Calu3 (cell line): ENCODE data around the gene ARHGAP25. TPM values are rescaled to one million over a fixed set of nuclear protein-coding genes. Genes with fewer than 3 reads are reported as not detected.

Experiments
- BruUV-seq: library from RNA; stranded (reverse); fragments of 400-500 nt; replicated peaks from 2 replicates; lab custom pipeline; 2021; lab: Mats Ljungman, UMichigan
- CTCF ChIA-PET: fragments of 300-600 bp; sonication (Branson Sonifier 250); formaldehyde crosslinking; loops from one replicate; lab custom pipeline; 2022; ENCODE audit warnings: antibody characterized with exemption; lab: Charles Lee
- DNase-seq: peaks from one replicate; pipeline ENCODE4 v3.0.0; 2022
- H3K27ac Mint-ChIP-seq: one replicate; pipeline ENCODE4 v1.8.0; 2022; ENCODE audit warnings: mixed read lengths; ENCODE audit not compliant: unreplicated experiment
- H3K27me3 Mint-ChIP-seq: one replicate; pipeline ENCODE4 v1.8.0; 2022; ENCODE audit warnings: mixed read lengths; ENCODE audit not compliant: unreplicated experiment
- H3K36me3 Mint-ChIP-seq: one replicate; pipeline ENCODE4 v1.8.0; 2022; ENCODE audit warnings: mild to moderate bottlenecking, moderate library complexity, mixed read lengths; ENCODE audit not compliant: insufficient read depth, unreplicated experiment
- H3K4me1 Mint-ChIP-seq: one replicate; pipeline ENCODE4 v1.8.0; 2022; ENCODE audit warnings: mild to moderate bottlenecking, low read depth, mixed read lengths; ENCODE audit not compliant: unreplicated experiment
- H3K4me3 Mint-ChIP-seq: one replicate; pipeline ENCODE4 v1.8.0; 2022; ENCODE audit warnings: mild to moderate bottlenecking, low read depth, moderate library complexity, mixed read lengths; ENCODE audit not compliant: unreplicated experiment
- H3K9me3 Mint-ChIP-seq: one replicate; pipeline ENCODE4 v1.8.0; 2022; ENCODE audit warnings: low read depth, mixed read lengths; ENCODE audit not compliant: unreplicated experiment
- intact Hi-C: fragments of 100-400 bp; cut with micrococcal nuclease; formaldehyde crosslinking; loops from one replicate; pipeline ENCODE4 v1.10.0; 2022; ENCODE audit not compliant: unreplicated experiment
- total RNA-seq: library from RNA; stranded (reverse); gene quantifications from 2 replicates; pipeline ENCODE4 v1.2.3, GENCODE V29; 2022
- TF ChIP-seq, protein P1 (sequence below): fragments of 200-600 bp; IDR thresholded peaks from one replicate; pipeline ENCODE4 v1.8.0; 2022; ENCODE audit warnings: antibody characterized with exemption; ENCODE audit not compliant: unreplicated experiment

Gene ARHGAP25
- total RNA-seq, 1 experiment from 2014 or later: not detected

DNA sequence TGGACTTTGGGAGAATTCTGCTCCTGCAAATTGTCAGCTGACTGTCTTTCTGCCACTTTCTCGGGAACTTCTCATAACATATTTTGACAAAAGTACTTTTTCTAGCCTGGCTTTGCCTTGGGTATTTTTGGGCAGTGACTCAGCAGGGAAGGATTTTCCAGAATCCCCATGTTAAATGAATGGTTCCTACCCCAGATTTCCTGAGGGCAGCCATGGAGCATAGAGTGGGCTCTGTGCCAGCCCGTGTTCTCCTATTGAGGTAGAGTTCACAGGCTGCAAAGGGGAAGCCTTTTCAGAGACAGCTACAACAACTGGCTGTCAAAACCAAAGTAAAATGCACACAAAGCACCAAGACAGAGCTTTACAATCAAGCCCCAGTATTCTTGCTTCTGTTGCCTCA is 76.8 kb downstream of the ARHGAP25 start:
- Mint-ChIP-seq H3K4me1 (no peaks in the 10 kb centered on the region), H3K27me3 (peaks cover 57% of the 10 kb centered on the region), H3K36me3 (no peaks in the 10 kb centered on the region), H3K4me3 (no peak overlapping the region), H3K9me3 (no peaks in the 10 kb centered on the region), H3K27ac (no peak overlapping the region)
- BruUV-seq: no TSS peak
- no peak for DNase-seq
- TF ChIP-seq, protein P1, sequence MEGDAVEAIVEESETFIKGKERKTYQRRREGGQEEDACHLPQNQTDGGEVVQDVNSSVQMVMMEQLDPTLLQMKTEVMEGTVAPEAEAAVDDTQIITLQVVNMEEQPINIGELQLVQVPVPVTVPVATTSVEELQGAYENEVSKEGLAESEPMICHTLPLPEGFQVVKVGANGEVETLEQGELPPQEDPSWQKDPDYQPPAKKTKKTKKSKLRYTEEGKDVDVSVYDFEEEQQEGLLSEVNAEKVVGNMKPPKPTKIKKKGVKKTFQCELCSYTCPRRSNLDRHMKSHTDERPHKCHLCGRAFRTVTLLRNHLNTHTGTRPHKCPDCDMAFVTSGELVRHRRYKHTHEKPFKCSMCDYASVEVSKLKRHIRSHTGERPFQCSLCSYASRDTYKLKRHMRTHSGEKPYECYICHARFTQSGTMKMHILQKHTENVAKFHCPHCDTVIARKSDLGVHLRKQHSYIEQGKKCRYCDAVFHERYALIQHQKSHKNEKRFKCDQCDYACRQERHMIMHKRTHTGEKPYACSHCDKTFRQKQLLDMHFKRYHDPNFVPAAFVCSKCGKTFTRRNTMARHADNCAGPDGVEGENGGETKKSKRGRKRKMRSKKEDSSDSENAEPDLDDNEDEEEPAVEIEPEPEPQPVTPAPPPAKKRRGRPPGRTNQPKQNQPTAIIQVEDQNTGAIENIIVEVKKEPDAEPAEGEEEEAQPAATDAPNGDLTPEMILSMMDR: no peak
- intact Hi-C loops: no loop called here
- CTCF ChIA-PET: no interaction called here

DNA sequence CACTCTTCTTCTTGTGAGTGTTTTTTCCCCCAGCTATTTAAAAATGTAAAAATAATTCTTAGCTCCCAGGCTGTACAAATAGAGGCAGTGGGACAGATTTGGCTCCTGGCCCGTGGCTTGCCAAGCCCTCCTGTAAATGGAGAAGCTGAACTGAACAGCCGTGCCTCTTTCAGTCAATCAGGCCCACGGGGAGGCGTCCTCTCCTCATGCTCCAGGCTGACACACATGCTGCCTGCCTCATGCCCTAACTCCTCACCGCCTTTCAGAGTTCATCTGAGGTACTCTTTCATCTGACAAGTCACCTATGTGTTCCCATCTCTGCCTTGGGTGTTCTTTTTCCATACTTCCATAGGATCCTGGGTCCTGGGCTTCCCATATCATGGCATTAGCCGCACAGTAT is 77.6 kb downstream of the ARHGAP25 start:
- H3K4me1 Mint-ChIP-seq: no peaks in the 10 kb centered on the region
- H3K9me3 Mint-ChIP-seq: no peaks in the 10 kb centered on the region
- no peak overlapping the region for H3K4me3 Mint-ChIP-seq
- DNase-seq: no peak
- no TSS peak for BruUV-seq
- no peaks in the 10 kb centered on the region for H3K36me3 Mint-ChIP-seq
- TF ChIP-seq, protein P1: no peak
- intact Hi-C loops: no loop called here
- CTCF ChIA-PET: interaction anchor here (0.8 kb wide), 1 partner anchor 42 kb away, joined by 3 read pairs; no protein-coding TSS in a partner anchor
- no peak overlapping the region for H3K27ac Mint-ChIP-seq
- H3K27me3 Mint-ChIP-seq: peaks cover 57% of the 10 kb centered on the region

DNA sequence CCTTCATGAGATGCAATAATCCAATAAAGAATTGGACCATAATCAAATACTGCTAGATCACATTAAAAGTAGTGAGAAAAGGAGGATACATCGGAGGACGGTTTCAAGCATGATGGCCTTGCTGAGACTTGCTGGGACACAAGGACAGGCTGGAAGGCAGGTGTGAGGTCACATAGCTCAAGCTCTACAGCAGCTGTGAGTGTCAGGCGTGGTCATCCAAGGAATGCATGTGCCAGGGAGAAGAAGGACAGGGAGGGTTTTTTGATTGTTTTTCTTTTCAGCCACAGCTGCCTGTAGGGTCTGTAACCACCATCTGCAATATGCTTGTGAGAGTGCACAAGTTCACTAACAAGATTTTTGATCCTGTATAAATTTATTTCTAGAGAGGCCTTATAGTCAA is 79.0 kb downstream of the ARHGAP25 start:
- Mint-ChIP-seq H3K27me3 (peaks cover 54% of the 10 kb centered on the region), H3K4me1 (no peaks in the 10 kb centered on the region), H3K9me3 (no peaks in the 10 kb centered on the region), H3K4me3 (no peak overlapping the region), H3K36me3 (no peaks in the 10 kb centered on the region), H3K27ac (no peak overlapping the region)
- DNase-seq: no peak
- TF ChIP-seq, protein P1: no peak
- no TSS peak for BruUV-seq
- intact Hi-C loops: no loop called here
- CTCF ChIA-PET: no interaction called here

DNA sequence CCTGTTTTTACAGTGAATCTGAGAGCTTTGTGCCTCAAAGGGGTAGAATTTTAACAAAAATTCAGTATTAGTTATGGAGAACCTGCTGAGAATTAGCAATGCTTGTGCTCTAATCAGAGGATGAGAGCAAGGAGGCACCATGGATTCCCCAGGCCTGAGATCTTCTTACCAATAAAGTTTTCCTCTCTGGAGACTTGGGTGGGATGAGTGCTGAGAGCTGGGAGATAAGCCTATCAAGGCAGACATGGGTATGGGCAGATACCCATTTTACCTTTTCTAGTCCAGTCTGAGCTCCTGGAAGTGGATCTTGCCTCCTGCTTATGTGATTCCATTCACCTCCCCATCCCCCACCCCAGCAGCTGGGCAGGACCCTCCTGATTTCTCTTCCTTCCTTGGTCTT is 82.7 kb downstream of the ARHGAP25 start:
- H3K9me3 Mint-ChIP-seq: no peaks in the 10 kb centered on the region
- H3K36me3 Mint-ChIP-seq: no peaks in the 10 kb centered on the region
- CTCF ChIA-PET: no interaction called here
- H3K4me3 Mint-ChIP-seq: no peak overlapping the region
- TF ChIP-seq, protein P1: no peak
- no peaks in the 10 kb centered on the region for H3K4me1 Mint-ChIP-seq
- DNase-seq: no peak
- H3K27ac Mint-ChIP-seq: no peak overlapping the region
- no TSS peak for BruUV-seq
- H3K27me3 Mint-ChIP-seq: peaks cover 24% of the 10 kb centered on the region
- intact Hi-C loops: no loop called here
